NCI-H2227 treated with DMSO at 0.1 percent for 48 hours (cell line): Measurements from ENCODE around the gene BBS7.

ENCODE experiments used
- DNase-seq: peaks from one replicate; lab custom pipeline; 2025; lab: John Stamatoyannopoulos, UW

The BBS7 gene

DNA sequence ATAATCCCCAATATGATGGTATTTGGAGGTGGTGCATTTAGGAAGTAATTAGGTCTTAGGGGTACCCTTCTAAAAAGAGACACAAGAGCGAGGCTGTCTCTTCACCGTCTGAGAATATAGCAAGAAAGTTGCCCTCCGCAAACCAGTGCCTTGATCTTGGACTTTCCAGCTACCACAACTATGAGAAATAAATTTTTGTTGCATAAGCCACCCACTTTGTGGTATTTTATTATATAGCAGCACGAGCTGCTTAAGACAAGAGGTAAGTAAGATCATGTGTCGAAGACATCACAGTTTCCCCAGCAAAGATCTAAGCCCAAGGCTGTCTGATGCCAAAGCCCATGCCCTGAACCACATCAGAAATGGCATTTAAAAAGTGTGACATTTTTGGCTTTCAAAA is 78.8 kb downstream of the BBS7 start:
- no peak for DNase-seq

DNA sequence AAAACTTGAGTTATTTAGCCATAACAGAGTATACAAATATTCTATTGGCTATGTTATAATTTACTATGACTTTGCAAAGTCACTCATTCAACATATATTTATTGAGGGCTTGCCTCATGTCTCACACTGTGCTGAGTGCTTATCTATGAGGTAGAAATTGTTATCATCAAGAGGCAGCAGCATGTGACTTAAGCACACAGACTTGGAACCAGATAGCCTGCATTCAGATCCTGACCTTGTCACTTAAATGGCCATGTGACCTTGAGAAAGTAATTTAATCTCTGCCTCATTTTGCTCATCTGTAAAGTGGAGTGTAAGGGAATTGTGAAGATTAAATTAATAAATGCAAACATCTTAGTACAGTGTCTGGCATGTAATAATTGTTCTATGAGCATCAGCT is 79.3 kb downstream of the BBS7 start:
- DNase-seq = no peak

DNA sequence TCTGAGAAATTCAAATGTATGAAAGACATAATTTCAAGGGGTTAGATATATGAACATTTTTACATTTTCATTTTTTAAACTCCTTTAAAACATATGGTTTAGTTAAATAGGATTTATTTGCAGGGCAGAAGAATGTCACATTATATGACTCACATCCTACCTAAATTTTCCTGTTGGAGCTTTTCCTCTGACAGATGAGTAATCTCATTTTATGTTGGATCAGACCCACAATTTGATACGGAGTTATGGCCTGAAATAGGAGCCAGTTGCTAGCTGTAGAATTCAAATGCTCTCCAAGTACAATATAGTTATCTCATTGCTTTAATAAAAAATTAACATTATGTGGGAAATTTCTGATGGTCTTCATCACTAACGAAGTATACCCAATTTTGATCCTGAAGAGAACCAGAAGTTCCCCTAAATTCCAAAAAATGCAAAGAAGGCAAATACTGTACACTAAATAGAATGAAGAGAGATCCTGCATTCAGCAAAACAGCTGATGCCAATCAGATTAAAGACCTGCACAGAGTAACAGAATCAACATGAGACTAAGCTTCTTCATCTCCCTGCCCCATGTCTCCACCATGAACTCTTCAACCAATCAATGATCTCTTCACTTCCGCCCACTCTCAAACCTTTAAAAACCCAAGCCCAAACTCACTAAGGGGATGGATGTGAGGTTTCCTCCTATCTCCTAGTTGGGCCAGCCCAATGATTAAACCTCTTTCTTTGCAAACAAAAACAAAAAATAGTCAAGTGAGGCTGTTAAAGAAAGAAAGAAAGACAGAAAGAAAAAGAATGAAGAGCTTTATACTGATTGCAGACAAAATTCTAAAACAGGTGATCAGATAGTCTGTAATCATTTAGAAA is 80.1 kb downstream of the BBS7 start:
- DNase-seq = no peak

DNA sequence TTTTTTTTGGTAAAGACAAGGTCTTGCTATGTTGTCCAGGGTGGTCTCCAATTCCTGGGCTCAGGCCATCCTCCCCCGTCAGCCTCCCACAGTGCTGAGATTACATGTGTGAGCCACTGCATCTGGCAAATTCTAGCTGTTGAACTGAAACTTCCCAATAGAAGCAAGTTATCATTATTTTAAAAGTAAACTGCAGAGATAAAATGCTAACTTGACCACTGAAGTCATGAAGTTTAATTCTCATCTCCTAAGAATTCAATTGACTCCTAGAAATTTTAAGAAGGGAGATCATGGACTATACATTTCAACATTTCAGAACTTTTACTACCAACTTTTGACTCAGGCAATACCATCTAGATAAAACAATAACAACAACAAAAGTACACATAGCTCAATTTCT is 80.8 kb downstream of the BBS7 start:
- no peak for DNase-seq

DNA sequence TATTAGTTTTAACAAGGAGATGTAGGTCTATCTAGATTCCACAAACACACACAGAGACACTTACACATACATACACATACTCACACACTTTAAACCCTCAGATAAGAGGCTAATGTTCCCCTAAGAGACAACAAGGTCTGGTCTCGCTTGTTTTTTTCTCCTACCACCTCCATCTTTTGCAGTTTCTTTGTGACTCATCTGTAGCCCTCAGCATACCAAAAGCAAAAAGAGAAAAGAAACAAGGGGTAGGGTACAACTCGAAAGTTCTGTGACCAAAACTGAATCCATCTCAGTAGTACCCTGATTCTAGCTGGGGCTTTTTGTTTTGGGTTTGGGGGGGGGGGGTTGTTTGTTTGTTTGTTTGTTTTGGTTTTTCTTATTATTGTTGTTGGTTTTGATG is 81.4 kb downstream of the BBS7 start:
- DNase-seq = no peak

DNA sequence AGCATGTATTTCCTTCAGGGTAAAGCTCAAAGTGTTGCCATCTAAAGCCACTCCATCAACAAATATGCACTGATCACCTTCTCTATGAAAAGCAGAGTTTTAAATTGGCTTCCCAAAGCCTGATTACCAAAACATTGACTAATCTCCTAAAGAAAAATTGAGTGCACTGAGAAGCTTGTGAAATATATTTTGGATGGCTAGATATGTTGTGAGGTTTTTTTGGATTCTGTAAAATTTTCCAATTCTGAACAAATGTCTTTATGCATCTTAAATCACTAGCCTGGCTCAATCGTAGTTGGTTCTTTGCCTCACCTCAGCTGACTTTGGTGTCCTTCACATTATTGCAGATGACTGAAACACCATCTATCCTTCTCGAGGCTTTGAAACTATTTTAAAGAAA is 84.1 kb downstream of the BBS7 start:
- no peak for DNase-seq

DNA sequence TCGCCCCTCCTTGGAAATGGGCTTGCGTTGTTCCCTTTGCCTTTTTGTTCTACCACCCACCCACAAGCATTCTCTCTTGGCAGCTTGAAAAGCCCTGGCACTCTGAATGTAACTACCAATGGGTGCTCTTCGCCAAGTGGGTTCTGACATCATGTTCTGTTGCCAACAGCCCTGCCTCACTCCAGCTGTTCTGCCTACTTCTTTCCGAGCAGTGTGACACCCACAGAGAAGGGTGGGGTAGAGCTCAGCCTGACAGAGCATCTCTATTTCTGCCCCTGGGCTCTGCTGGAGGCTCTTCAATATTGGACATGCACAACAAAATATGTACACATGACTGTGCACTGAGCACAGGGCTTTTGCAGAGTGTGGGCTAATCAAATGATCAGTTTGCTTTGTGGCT is 84.8 kb downstream of the BBS7 start:
- DNase-seq = no peak

DNA sequence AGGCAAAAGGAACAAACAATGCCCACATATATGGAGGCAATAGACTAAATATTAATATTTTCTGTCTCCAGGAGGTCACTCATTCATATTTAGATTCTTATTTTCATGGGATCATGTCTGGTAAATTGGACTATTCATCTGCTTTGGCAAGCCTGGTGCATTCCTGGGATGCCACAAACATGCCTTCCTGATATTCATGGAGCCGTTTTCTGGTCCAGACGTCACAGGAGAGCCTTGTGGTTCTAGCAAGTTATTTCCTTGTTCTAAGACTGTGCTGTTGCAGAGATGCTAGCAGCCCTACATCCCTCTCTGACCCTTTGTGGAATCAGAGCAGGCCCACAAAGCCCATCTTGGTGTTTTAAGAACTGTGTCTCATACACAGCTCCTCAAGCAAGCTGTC is 85.3 kb downstream of the BBS7 start:
- no peak for DNase-seq

DNA sequence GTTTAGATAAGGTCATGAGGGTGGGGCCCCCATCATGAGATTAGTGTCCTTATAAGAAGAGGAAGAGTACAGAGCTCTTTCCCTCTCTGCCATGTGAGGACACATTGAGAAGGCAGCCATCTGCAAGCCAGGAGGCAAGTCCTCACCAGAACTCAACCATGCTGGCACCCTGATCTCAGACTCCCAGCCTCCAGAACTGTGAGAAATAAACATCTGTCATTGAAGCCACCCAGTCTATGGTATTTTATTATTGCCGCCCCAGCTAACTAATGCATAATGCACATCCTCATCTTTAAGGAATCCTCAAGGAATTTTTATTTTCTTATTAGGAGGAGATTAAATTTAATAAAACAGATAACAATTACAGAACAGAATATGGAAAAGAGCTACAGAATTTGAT is 85.9 kb downstream of the BBS7 start:
- no peak for DNase-seq

DNA sequence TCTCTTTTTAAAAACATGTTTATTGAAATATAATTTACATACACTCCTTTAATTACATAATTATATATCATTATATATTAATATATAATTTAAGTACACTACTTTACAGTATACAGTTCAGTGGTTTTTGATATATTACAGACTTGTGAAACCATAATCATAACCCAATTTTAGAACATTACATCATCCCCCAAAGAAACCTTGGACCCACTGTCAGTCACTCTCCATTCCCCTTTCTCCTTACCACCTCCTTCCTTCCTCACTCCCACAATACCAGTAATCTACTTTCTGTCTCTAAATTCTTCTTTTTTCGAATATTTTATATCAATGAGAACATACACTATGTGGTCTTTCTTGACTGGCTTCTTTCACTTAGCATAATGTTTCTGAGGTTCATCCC is 87.1 kb downstream of the BBS7 start:
- DNase-seq = no peak

DNA sequence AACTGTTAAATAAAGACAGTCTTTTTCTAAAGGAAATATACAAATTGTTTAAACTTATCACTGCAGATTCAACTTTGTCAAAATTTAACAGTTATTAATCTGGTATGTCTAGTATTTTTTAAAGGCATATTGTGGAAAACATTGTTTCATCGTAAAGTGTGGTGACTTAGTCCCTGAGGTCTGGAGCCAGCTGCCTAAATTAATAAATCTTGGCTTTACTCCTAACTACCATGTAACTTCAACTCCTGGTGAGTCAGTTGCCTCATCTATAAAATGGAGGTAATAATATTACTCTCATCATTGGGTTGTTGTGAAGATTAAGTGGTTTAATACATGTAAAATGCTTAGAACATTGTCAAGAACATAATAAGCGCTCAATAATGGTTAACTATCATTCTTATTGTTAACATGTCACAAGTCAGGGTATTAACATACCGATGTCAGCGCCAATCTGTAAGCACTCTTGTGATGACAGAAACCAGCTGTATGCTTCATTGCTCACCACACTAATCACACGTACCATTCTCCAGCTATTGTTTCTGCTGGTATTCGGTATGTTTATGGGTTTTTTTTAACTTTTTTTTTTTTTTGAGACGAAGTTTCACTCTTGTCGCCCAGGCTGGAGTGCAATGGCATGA is 91.2 kb downstream of the BBS7 start:
- no peak for DNase-seq

DNA sequence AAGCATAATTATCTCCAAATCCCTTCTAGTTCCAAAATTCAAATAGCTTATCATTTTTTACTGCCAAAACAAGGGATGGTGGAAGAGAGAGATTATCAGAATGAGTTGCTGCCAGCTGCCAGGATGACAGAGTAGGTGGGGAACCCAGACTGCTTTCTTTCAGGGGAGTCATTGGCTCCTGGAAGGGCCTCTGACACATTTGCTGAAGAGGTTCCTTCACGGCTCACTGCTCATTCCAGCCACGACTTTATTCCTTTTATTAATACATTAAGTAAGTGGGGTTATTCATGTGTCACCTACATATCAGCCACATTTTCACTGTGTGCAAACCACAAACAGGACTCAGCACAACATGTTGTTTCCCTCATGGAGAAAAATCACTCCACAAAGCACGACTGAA is 92.6 kb downstream of the BBS7 start:
- DNase-seq = no peak

DNA sequence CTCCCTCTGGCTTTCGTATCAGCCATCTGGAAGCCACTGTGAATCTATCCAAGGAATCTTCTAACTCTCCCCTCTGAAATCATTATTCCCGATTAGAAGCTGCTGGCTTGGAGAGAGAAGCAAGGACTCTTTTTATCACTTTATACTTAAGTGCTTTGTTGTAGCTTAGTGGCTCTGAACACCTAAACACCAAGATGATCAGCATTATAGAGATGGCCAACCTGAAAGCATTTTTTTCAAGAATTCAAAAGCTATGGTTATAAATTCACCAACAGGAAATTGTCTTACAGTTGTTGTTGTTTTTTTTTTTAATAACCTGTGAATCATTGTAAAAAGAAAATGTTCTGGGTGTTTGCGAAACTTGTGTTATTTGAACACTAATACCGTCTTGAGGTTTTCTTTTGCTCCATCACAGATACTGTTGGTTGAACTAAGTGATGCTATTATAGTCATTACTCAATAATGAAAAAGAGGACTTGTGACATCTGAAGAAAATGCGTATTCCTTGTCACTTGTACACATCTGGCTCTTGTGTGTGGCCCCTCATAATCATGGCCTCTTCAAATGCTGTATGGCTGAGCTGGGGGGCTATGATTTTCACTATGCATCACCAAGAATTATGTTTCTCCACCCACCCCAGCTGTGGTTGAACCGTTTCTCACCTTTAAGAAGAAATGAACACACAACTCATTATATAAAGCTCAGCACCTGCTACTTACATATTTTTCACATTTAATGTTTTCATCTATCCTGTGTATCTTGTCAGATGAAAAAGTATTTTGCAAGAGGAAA is 93.5 kb downstream of the BBS7 start:
- no peak for DNase-seq
